DOHH2 (cell line): ENCODE data around the gene RBM20.
A peak's percentile ranks its signal among the peaks of the same experiment; 100 is the strongest.

ENCODE experiments used
- H3F3A ChIP-seq: fragments of 200-600 bp; sonication (generic), shearing (Covaris generic); 2 replicates; pipeline ENCODE4 v1.6.0; 2016; ENCODE audit warnings: antibody characterized with exemption, mild to moderate bottlenecking; ENCODE audit not compliant: control insufficient read depth, insufficient read depth
- H3K27ac ChIP-seq: fragments of 200-600 bp; sonication (generic); 2 replicates; pipeline ENCODE4 v1.5.1; 2014; ENCODE audit warnings: low read depth, mild to moderate bottlenecking, low read length, moderate library complexity
- H3K27me3 ChIP-seq: fragments of 200-600 bp; sonication (generic); 2 replicates; pipeline ENCODE4 v1.6.1; 2014; ENCODE audit warnings: mild to moderate bottlenecking, low read length, mixed read lengths; ENCODE audit not compliant: control insufficient read depth
- H3K36me3 ChIP-seq: fragments of 200-600 bp; sonication (generic); 2 replicates; pipeline ENCODE4 v1.6.1; 2014; ENCODE audit warnings: mild to moderate bottlenecking, low read length, moderate library complexity, mixed read lengths; ENCODE audit not compliant: control insufficient read depth
- H3K4me1 ChIP-seq: fragments of 200-600 bp; sonication (generic); 2 replicates; pipeline ENCODE4 v1.6.1; 2014; ENCODE audit warnings: mild to moderate bottlenecking, low read length, mixed read lengths; ENCODE audit not compliant: control insufficient read depth
- H3K4me2 ChIP-seq: fragments of 200-600 bp; sonication (generic); 2 replicates; pipeline ENCODE4 v1.6.0; 2014; ENCODE audit warnings: mild to moderate bottlenecking, low read length, moderate library complexity
- H3K4me3 ChIP-seq: fragments of 200-600 bp; sonication (generic); 2 replicates; pipeline ENCODE4 v1.5.1; 2014; ENCODE audit warnings: mild to moderate bottlenecking, low read length, mixed read lengths
- H3K79me2 ChIP-seq: fragments of 200-600 bp; sonication (generic); 2 replicates; pipeline ENCODE4 v1.6.1; 2014; ENCODE audit warnings: mild to moderate bottlenecking, low read length, mixed read lengths; ENCODE audit not compliant: control insufficient read depth
- H3K9me2 ChIP-seq: fragments of 200-600 bp; sonication (generic); replicated peaks from 2 replicates; pipeline ENCODE4 v1.6.1; 2014; ENCODE audit warnings: mild to moderate bottlenecking, low read length, mixed read lengths; ENCODE audit not compliant: control insufficient read depth
- H3K9me3 ChIP-seq: fragments of 200-600 bp; sonication (generic); 2 replicates; pipeline ENCODE4 v1.6.1; 2014; ENCODE audit warnings: antibody characterized with exemption, low read length, mixed read lengths; ENCODE audit not compliant: control insufficient read depth, insufficient read depth
- H4K20me1 ChIP-seq: fragments of 200-600 bp; sonication (generic); 2 replicates; pipeline ENCODE4 v1.6.0; 2014; ENCODE audit warnings: low read depth, mild to moderate bottlenecking, antibody characterized with exemption, low read length, moderate library complexity; ENCODE audit not compliant: control insufficient read depth, insufficient read depth
- CTCF ChIP-seq: fragments of 200-600 bp; sonication (generic); IDR thresholded peaks from one replicate; pipeline ENCODE4 v1.5.1; 2014; ENCODE audit warnings: antibody characterized with exemption, mild to moderate bottlenecking, low read depth, low read length; ENCODE audit not compliant: poor library complexity, severe bottlenecking
- EZH2phosphoT487 ChIP-seq: fragments of 200-600 bp; sonication (generic); IDR thresholded peaks from 2 replicates; pipeline ENCODE4 v1.6.1; 2017; ENCODE audit warnings: borderline replicate concordance, mild to moderate bottlenecking, antibody characterized with exemption, low read length, moderate library complexity, mixed read lengths

Gene RBM20

GRCh38 chr10:110671788-110672579, 27.8 kb downstream of the RBM20 start:
- peak overlapping the region; percentile 89 for H3K4me2 ChIP-seq
- H3K9me2 ChIP-seq = no peaks in the 10 kb centered on the region
- no peaks in the 10 kb centered on the region for H4K20me1 ChIP-seq
- H3K4me1 ChIP-seq = peaks cover 8% of the 10 kb centered on the region
- no peaks in the 10 kb centered on the region for H3F3A ChIP-seq
- no peaks in the 10 kb centered on the region for H3K9me3 ChIP-seq
- peak overlapping the region; percentile 61 for H3K27ac ChIP-seq
- H3K36me3 ChIP-seq = no peaks in the 10 kb centered on the region
- no peaks in the 10 kb centered on the region for H3K79me2 ChIP-seq
- peak; percentile 86 for TF ChIP-seq CTCF
- no peak for TF ChIP-seq EZH2phosphoT487
- peaks cover 5% of the 10 kb centered on the region; the same call in 1 of the 2 replicates for H3K27me3 ChIP-seq
- peak overlapping the region; percentile 85 for H3K4me3 ChIP-seq

- Histone ChIP-seq H3K27me3 (peaks cover under 1% of the 10 kb centered on the region; the same call in 1 of the 2 replicates), H3K27ac (peak overlapping the region; percentile 61), H3K9me2 (no peaks in the 10 kb centered on the region), H3K79me2 (no peaks in the 10 kb centered on the region), H3K4me3 (peak overlapping the region; percentile 85), H3K36me3 (no peaks in the 10 kb centered on the region), H4K20me1 (no peaks in the 10 kb centered on the region), H3K9me3 (no peaks in the 10 kb centered on the region), H3K4me1 (peaks cover 8% of the 10 kb centered on the region), H3F3A (no peaks in the 10 kb centered on the region), H3K4me2 (peak overlapping the region; percentile 89)
- TF ChIP-seq EZH2phosphoT487 (no peak), CTCF (no peak)
Measured at GRCh38 chr10:110672580-110672919, 28.4 kb downstream of the RBM20 start.

GRCh38 chr10:110676016-110676415, 31.9 kb downstream of the RBM20 start:
- Histone ChIP-seq H3K79me2 (no peaks in the 10 kb centered on the region), H3K27ac (no peak overlapping the region), H3K9me2 (no peaks in the 10 kb centered on the region), H3K27me3 (no peaks in the 10 kb centered on the region), H3K36me3 (no peaks in the 10 kb centered on the region), H3K4me2 (no peak overlapping the region), H3K9me3 (no peaks in the 10 kb centered on the region), H3F3A (no peaks in the 10 kb centered on the region), H4K20me1 (no peaks in the 10 kb centered on the region), H3K4me1 (peaks cover 26% of the 10 kb centered on the region), H3K4me3 (no peak overlapping the region)
- TF ChIP-seq CTCF (no peak), EZH2phosphoT487 (no peak)
